Thoracic aorta (tissue), 2 donors: ENCODE results near the gene TNIP1. TPM values are rescaled to one million over a fixed set of nuclear protein-coding genes. Genes with fewer than 3 reads are reported as not detected.

ENCODE experiments used
- ATAC-seq: fragments of 150-250 bp; one replicate; pipeline ENCODE4 v1.8.0; 2017; ENCODE audit warnings: low read depth; ENCODE audit not compliant: insufficient number of reproducible peaks, low FRiP score
- DNase-seq: peaks from one replicate; pipeline ENCODE4 v3.0.0-alpha.2; 2020; ENCODE audit warnings: low spot score
- H3K27ac ChIP-seq, 2 donors: fragments of 200-600 bp; sonication (generic); 1 replicate in 1 of 2; 2 replicates in 1 of 2; pipeline ENCODE4 v1.5.1; 2016; ENCODE audit warnings: mild to moderate bottlenecking in 2 of 2, moderate library complexity in 2 of 2
- H3K27me3 ChIP-seq: fragments of 200-600 bp; sonication (generic); replicated peaks from 2 replicates; pipeline ENCODE4 v1.6.0; 2016; ENCODE audit warnings: mild to moderate bottlenecking; ENCODE audit not compliant: insufficient read depth
- H3K36me3 ChIP-seq: fragments of 200-600 bp; sonication (generic); one replicate; pipeline ENCODE4 v1.5.1; 2016
- H3K4me1 ChIP-seq, 2 donors: fragments of 200-600 bp; sonication (generic); 1 replicate in 1 of 2; 2 replicates in 1 of 2; pipeline versions ENCODE4 v1.5.1 to v1.6.0; 2016; ENCODE audit warnings: low read depth in 2 of 2, mild to moderate bottlenecking in 1 of 2; ENCODE audit not compliant: control insufficient read depth in 1 of 2
- H3K4me3 ChIP-seq: fragments of 200-600 bp; sonication (generic); 2 replicates; pipeline ENCODE4 v1.5.1; 2016; ENCODE audit warnings: mild to moderate bottlenecking
- H3K9me3 ChIP-seq: fragments of 200-600 bp; sonication (generic); 2 replicates; pipeline ENCODE4 v1.5.1; 2016
- total RNA-seq, 2 donors: library from RNA; depleted of rRNA; stranded (reverse); fragments of >200 nt; gene quantifications; one replicate each; pipeline versions ENCODE4 v1.1.0 to v1.2.3, GENCODE V29; 2016
- TF ChIP-seq, protein P1 (sequence below): fragments of 200-600 bp; sonication (generic); IDR thresholded peaks from one replicate; pipeline ENCODE4 v1.5.1; 2019; ENCODE audit warnings: antibody characterized with exemption

The TNIP1 gene
- total RNA-seq, 2 donors from 2014 or later: 77.4 to 103 TPM

DNA sequence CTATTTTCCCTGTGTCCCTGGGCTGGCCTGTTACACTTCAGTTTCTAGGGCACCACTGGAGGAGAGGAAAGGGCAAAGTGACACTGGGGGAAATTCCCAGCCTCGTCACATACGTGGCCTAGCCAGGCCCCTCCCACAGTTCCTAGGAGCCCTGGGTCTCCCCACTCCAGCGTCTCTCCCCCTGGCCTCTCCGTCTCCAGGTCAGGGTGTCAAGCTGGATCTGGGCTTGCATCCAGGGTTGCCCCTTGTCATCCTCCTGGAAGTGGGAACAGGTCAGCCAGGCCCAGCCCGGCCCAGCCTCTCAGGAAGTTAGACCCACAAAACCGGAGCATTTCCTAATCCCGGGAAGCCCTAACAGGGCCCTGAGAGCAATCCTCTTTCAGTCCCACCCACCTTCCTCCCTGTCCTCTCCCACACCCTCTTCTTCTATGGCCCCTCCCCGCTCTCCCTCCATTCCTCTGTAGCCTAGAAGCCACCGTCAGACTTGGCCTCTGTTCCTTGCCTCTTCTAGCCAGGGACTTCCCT, 4.7 kb upstream of the TNIP1 start:
- Histone ChIP-seq H3K4me1 (peaks cover 28 to 42% of the 10 kb centered on the region in 2 donors), H3K27me3 (no peaks in the 10 kb centered on the region), H3K27ac (peak overlapping the region; percentile 38), H3K9me3 (no peaks in the 10 kb centered on the region), H3K4me3 (no peak overlapping the region), H3K36me3 (no peaks in the 10 kb centered on the region)
- no peak for ATAC-seq
- no peak for DNase-seq
- TF ChIP-seq, protein P1, sequence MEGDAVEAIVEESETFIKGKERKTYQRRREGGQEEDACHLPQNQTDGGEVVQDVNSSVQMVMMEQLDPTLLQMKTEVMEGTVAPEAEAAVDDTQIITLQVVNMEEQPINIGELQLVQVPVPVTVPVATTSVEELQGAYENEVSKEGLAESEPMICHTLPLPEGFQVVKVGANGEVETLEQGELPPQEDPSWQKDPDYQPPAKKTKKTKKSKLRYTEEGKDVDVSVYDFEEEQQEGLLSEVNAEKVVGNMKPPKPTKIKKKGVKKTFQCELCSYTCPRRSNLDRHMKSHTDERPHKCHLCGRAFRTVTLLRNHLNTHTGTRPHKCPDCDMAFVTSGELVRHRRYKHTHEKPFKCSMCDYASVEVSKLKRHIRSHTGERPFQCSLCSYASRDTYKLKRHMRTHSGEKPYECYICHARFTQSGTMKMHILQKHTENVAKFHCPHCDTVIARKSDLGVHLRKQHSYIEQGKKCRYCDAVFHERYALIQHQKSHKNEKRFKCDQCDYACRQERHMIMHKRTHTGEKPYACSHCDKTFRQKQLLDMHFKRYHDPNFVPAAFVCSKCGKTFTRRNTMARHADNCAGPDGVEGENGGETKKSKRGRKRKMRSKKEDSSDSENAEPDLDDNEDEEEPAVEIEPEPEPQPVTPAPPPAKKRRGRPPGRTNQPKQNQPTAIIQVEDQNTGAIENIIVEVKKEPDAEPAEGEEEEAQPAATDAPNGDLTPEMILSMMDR: no peak

DNA sequence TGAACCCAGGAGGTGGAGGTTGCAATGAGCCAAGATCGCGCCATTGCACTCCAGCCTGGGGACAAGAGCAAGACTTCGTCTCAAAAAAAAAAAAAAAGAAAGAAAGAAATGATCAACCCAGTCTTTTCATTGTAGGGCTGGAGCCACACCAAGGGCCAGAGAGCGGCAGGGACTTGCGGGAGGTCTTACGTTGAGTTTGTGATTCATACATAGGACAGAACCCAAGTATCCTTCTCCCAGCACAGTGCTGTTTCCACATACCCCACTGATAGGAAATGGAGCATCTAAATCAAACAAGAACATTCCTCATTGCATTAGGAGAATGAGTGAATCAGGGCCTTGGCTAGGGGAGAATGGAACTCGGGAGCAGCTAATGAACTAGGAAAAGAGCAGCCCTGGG, 3.5 kb upstream of the TNIP1 start:
- ATAC-seq (no peak), DNase-seq (no peak)
- no peaks in the 10 kb centered on the region for H3K36me3 ChIP-seq
- peaks cover 34 to 51% of the 10 kb centered on the region in 2 donors for H3K4me1 ChIP-seq
- no peaks in the 10 kb centered on the region for H3K9me3 ChIP-seq
- TF ChIP-seq, protein P1: no peak
- no peak overlapping the region for H3K27ac ChIP-seq
- no peak overlapping the region for H3K4me3 ChIP-seq
- no peaks in the 10 kb centered on the region for H3K27me3 ChIP-seq

DNA sequence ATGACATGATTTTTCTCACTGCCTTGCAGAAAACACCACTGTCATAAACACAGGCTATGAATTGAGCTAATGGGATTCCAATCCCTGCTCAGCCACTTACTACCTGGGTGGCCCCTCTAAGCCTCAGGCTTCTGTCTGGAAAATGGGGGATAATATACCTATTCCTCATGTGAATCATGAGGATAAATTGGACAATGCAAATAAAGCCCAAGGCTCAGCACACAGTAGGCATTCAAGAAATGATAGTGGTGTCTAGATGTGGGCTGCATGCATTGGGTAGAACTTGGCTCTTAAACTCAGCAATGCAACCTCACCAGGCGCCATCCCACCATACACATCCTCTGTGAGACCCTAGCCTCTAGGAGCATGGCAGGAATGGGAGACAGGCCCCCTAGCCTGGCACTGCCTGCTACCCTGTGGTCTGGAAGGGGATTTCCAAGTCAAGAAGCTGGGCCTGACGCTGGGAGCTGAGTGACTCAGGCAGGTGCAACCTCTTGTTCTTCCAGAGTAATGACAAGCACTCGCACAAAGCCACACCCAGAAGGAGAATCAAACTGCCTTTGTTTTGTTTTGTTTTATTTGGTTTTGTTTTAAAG, 2.3 kb upstream of the TNIP1 start:
- TF ChIP-seq, protein P1: no peak
- Histone ChIP-seq H3K4me3 (no peak overlapping the region), H3K9me3 (no peaks in the 10 kb centered on the region), H3K27me3 (no peaks in the 10 kb centered on the region), H3K27ac (no peak overlapping the region), H3K36me3 (no peaks in the 10 kb centered on the region), H3K4me1 (peaks cover 40 to 61% of the 10 kb centered on the region in 2 donors)
- ATAC-seq: no peak
- no peak for DNase-seq

DNA sequence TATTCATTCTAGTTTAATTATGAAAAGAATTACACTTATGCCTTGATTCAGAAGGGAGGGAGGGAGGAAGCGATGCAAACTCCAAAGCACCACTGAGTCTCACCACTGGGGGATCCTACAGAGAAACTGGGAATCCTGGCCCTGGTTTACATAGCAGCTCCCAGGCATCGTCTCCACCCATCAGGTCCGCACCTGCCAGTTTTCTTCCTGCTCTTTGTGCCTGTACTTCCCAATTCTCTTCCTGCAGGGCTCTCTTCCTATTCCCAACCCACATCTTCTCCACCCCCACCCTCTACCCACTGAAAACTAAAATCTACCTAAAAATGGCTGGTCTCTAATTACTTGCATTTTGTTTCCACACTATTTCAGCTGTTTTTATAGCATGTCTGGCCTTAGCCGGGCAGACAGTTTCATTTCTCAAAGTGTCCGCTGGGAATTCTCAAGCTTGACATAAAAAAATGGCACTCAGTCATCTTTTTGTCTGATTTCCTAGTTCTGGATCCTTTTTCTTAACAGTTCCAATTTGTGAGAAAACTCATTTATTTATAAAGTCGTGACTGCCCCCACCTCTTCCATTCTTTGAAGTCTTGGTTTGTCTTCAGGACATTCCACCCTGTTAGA, 1.6 kb upstream of the TNIP1 start:
- no peak for DNase-seq
- no peaks in the 10 kb centered on the region for H3K9me3 ChIP-seq
- H3K4me3 ChIP-seq: peak overlapping the region; percentile 98
- peaks cover 40 to 64% of the 10 kb centered on the region in 2 donors for H3K4me1 ChIP-seq
- H3K27ac ChIP-seq: peak overlapping the region; percentile 96 to 98
- TF ChIP-seq, protein P1: peak; percentile 37
- no peaks in the 10 kb centered on the region for H3K36me3 ChIP-seq
- no peaks in the 10 kb centered on the region for H3K27me3 ChIP-seq
- no peak for ATAC-seq

DNA sequence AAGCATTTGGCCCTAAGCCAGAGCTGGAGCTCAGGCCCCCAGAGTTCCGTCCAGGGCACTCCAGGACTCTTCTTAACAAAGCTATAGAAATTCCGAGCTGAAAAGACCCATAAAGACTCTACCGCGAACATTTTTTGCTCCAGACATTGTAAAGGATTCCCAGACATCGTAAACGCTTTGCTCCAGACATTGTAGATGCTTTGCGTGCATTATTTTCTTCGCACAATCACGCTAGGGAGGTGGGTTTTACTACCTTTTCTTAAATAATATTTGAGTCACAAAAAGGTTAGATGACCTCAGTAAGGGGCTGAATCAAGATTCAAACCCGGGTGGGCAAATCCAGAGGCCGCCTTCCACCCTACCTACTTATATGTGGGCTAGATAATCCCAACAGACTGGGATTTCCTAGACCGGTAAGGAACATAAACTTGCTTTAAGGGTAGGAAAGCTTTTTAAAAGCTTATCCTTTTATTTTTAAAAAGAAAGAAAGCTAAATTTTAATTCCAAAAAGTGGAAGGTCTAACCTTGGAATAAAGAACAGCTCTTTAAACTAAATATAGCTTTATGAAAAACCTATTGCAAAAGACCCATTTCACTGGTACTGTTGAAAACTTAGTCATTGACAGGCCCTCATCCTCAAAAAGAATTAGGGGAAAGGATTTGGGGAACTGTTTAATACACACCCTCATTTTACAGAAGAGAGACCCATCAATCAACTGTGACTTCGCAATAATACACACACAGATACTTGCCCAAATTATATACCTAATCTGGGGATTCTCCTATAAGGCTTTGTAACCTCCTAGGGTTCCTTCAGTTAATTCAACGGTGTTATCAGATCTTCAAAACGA, 822 bp upstream of the TNIP1 start:
- Histone ChIP-seq H3K36me3 (no peaks in the 10 kb centered on the region), H3K4me1 (peaks cover 37 to 61% of the 10 kb centered on the region in 2 donors)
- ATAC-seq: no peak

More for the DNA sequence above, 822 bp upstream of the TNIP1 start:
- TF ChIP-seq, protein P1: no peak
- no peak for DNase-seq
- Histone ChIP-seq H3K27ac (peak overlapping the region; percentile 96 to 98), H3K27me3 (no peaks in the 10 kb centered on the region), H3K9me3 (no peaks in the 10 kb centered on the region), H3K4me3 (peak overlapping the region; percentile 98)
